Kidney tubule cell (primary cell): ENCODE data around the gene RGS7.
"Not testable (repeated sequence)": the region's sequence is repeated elsewhere in the genome, so short reads cannot be mapped to it uniquely, and the experiment has no call there.

ENCODE experiments used
- DNase-seq: peaks from one replicate; pipeline ENCODE4 v3.0.0-alpha.2; 2018; ENCODE audit warnings: low spot score

RGS7 gene

DNA sequence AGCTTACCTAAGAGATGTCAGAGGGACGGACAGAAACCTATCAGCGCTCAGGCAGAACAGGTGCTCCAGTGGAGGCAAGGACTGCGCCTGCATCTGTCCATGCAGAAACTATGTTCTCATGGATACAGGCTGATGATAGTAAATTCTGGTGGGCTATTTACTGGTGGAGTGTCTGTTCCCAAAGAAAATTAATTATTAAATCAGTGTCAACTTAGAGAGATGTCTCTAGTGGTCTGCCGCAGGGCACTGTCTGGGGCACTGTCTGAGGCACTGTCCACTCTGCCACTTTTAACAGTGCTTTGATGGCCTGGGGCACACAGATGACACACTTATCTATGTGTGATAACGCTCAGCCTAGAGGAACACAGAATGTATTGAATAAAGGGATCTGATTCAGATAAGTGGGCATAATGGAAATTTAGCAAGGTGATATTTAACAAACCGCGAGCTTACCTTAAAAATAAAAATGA is 148.1 kb downstream of the RGS7 start:
- DNase-seq, result no peak

DNA sequence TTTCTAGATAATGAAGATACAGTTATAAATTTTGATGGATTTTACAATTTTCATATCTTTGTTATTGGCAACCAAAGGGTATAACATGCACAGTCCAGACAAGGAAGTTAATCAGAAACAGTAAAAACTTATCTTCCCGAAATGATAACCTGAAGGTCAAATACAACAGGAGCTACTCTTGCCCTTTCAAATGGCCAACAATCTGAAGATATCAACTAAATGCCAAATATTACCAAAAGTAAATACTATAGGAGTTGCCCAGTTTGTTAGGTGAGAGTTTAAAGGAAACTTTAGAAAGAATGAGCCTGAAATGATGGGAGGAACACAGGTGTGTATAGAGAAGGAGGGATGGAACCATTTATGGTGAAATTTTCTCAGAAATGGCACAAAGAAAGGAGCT is 153.2 kb downstream of the RGS7 start:
- DNase-seq, result no peak

DNA sequence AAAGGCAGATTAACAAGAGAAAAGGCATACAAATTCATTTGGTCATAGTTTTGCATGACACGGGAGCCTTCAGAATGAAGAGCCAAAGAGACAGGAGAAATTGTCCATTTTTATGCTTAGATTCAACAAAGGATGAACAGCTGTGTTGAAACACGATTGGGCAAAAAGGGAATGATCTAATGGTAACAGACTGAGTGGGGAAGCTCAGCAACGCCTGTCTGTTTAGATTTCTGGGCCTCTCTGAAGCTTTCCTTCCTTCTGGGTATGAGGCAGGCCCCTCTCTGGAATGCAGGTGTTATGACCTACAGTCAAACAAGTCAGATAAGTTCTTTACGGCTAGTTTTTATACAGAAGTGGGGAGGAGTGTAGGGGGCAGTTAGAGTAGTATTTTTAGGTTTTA is 154.6 kb downstream of the RGS7 start:
- peak; percentile 2 for DNase-seq

DNA sequence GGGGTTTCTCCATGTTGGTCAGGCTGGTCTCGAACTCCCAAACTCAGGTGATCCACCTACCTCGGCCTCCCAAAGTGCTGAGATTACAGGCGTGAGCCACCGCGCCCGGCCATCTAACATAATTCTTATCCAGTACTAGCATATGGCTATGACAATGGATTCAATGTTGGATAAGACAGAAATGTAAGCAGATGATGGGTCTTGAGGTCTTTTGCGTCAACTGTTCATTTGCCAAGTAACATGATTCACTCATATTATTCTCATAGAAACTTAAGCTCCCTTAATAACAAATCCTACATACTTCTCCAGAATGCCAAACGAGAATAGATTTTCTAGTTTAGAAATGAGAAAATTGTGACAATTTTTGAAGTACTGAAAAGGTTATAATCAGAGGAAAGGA is 170.3 kb downstream of the RGS7 start:
- no peak for DNase-seq

DNA sequence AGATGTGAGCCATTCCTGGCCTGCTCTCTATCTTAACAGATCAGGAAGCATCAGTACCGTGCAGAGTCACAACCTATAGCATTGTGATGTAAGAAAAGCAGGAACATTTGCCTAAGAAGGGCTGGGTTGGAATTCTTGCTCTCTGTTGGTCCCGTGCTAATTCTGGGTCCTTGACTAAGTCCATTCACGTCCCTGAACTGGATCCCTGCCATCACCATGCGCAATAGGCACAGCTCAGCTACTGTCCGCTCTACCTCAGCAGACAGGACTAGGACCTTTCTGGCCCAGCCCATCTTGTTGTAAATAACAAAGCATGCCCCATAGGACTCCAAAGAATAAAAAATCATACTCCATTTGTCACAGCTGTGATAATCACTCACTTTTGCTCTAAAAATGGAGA is 175.0 kb downstream of the RGS7 start:
- no peak for DNase-seq

DNA sequence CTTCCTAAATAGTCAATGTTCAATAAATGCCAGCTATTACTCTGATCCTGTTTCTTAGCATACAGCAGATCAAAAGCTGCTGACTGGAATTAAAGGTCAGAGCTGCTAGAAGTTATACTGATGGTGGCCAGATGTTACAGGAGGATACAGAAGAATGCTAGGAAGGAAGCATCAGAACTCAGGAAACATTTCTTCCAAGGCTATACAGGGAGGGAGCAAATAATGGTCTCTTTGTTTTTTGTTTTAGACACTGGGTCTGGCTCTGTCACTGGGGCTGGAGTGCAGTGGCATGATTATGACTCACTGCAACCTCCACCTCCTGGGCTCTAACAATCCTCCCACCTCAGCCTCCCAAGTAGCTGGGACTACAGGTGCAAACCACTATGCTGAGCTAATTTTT is 175.5 kb downstream of the RGS7 start:
- DNase-seq, result no peak

DNA sequence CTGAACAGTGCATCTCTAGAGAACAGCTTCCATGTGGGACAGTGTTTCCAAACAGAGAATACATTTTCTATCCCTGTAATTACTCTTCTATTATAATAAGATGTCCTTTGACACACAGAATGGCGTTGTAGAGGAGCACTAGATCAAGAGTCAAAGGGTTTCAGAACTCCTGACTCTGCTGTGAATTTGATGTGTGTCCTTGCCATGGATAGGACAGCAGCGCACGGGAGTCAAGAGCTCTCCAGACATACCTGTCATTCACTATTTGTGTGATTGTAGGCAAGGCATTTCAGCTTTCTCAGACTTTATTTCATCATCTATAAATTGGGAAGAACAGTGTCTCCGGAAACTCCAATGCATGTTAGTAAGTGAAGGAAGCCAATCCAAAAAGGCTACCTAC is 176.4 kb downstream of the RGS7 start:
- DNase-seq, result no peak

DNA sequence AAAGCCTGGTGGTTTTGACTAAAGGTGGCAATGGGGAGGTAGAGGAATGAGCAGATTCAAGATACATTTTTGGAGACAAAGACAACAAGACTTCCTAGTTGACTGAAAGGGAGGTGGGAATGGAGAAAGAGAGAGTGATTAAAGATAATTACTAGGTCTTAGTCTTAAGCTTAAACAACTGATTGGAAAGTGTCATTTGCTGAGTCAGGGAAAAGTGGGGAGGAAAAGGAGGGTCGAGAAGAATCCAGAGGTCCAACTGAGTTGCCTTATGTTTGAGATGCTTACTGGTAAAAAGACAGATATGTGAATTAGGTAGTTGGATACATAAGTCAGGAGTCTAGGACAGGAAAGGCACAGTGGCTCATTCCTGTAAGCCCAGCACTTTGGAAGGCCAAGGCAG is 179.3 kb downstream of the RGS7 start:
- no peak for DNase-seq

DNA sequence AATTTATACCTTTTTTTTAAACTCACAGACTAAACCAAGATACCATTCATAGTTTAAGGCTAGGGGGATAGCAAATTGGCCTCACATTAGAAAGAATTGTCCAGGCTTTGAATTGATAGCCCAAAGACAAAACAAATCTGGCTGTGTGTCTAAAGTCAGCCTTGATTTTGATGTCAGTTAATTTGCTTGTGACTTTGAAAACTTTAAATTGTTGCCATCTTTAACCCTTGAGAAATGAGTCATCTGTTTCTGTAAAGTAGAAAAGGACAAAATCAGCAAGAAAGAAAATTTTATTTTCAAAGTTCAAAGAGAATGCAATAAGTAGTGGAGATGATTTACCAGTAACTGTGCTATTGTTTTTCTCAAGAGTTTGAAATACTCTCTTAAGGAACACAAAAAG is 184.5 kb downstream of the RGS7 start:
- no peak for DNase-seq

DNA sequence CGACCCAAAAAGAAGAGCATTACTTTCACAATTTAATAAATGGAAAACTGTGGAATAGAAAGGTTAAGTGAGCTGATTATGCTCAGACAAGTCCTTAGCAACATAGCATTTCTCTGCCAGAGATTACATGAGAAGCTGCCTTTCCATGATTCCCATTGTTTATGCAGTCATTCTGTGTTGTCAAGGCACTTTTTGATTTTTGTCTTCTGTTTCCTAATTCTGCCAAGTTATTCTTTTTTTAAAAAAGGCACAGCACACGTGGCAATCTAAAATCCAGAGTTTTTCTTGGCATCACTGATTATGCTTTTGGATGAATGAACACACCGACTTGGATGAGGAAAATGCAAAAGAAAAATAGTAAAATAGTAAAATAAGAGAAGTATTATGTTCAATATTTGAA is 185.0 kb downstream of the RGS7 start:
- no peak for DNase-seq

DNA sequence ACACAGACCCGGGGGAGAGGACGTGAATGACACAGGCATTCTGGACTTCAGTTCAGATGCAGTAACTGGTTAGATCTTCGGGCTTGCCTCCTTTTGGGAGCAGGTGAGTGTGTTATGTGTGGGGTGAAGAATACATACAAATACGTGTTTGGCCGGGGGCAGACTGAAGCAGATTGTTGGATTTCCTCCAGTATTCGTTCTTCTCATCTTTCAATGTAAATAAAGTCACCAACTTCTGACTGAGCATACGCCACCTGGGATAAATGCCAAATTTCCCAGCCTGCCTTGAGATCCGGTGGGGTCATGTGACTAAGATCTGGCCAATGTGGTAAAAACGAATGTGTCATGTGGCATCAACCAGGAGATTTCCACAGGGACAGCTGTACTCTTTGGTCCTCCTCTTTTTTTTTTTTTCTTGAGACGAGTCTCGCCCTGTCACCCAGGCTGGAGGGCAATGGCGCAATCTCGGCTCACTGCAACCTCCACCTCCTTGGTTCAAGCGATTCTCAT is 189.8 kb downstream of the RGS7 start:
- DNase-seq, result no peak

DNA sequence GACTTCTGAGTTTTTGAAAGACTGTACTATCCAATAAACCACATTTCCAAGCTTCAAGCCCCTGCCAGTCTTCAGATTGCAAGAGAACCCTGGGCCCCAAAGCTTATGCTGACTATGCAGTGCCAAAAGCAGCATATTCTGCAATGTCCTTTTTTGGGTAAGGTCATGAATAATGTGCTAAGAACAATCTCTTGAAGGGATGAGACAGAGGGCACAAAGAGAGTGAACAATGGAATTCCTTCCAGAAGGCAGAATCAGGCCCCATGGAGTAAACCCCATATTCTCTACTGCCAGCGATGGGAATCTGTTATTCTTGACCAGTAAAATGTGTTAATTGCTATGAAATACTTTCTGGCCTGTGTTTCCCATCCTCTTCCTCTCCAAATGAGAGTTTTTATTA is 190.4 kb downstream of the RGS7 start:
- DNase-seq, result no peak

DNA sequence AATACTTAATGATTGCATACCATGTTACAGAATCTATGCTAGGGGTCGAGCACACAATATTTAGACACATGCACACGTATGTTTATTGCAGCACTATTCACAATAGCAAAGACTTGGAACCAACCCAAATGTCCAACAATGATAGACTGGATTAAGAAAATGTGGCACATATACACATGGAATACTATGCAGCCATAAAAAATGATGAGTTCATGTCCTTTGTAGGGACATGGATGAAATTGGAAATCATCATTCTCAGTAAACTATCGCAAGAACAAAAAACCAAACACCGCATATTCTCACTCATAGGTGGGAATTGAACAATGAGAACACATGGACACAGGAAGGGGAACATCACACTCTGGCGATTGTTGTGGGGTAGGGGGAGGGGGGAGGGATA is 191.7 kb downstream of the RGS7 start:
- not testable (repeated sequence) for DNase-seq

DNA sequence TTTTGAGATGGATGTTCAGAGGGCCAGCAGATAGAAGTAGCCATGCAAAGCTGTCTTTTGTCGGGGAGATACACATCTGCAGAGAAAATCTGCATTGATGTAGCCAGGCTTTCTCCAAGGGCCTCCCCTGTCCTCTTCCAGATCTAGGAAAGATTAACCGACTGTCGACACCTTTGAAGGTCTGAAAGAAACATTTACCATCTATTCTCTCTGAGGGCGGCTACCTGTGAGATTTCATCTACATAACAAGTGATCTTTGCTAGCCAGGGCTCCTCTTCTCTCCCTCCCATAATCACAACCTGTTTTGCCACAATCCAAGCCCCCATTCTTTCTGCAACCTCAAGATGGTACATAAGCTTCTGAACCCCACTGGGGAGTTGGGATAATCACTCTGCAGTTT is 193.6 kb downstream of the RGS7 start:
- DNase-seq, result no peak

DNA sequence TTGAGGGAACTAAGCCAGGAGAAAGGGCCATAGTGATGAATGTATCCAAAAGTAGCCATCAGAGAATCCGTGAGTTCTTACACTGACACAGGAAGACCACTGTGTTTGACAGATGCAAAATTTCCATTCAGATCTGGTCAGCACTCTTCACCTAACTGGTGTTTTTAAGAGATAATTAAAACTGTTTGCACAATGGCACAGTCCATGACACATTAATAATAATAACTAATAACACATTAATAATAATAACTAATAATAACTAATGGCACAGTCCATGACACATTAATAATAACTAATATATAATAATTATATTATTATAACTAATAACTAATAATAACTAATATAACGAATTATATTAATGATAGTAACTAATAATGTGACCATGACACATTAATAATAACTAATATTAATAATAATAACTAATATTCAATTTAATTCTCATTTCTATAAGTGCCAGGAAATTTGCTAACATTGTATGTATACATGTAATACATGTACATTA is 195.8 kb downstream of the RGS7 start:
- DNase-seq, result no peak

DNA sequence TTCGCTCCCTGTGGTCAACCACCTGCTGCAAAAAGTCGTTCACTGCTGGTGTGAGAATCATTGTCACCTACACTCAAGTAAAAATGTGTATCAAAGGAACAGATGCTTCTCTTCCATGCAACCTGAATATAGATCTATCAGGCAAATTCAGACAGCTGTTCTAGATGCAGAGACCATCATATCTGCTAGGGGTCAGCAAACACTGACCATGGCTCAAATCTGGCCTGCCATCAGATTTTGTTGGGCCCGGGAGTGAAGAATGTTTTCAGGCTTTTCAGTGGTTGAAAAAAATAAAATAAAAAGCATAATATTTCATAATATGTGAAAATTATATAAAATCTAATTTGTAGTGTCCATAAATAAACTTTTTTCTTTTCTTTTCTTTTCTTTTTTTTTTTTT is 199.6 kb downstream of the RGS7 start:
- DNase-seq, result no peak

DNA sequence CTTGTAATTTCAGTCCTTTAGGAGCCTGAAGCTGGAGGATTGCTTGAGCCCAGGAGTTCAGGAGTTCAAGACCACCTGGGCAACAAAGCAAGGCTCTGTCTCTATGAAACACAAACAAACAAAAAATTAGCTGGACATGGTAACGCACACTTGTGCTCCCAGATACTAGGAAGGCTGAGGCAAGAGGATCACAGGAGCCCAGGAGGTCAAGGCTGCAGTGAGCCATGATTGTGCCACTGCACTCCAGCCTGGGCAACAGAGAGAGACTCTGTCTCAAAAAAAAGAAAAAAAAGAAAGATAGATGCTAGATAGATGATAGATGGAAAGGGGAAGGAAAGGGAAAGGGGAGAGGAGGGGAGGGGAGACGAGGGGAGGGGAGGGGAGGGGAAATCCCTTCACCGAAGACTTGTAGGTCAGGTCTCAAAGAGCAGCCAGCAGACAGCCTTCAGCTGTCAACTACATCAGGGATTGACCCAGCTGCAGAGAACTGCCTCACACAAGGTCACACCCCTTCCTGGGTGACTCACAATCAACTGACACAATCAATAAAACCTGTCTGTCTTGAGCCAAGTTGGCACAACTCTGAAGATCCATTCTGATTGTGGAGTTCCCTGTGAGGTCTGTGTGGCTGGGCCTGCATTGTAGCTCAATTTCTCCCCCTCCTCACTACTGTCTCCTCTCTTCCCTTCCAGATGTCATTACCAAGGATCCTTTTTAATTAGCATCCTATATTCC is 200.6 kb downstream of the RGS7 start:
- peak; percentile 69 for DNase-seq

DNA sequence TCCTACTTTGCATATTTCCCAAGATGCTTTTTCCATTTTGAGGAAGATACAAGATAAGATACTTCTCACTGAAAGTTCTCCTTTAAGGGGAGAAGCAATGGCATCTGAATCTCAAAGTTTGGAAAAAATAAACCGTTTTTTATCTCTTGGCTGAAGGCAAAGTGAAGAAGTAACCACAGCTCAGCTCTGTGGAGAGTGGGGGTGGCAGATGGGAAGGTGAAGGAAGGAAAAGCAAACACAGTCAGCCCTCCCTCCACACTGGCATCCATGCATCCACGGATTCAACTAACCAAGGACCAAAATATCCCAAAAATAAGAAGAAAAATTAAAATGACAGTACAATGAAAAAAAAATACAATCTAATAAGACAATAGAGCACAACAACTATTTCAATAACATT is 211.1 kb downstream of the RGS7 start:
- no peak for DNase-seq

DNA sequence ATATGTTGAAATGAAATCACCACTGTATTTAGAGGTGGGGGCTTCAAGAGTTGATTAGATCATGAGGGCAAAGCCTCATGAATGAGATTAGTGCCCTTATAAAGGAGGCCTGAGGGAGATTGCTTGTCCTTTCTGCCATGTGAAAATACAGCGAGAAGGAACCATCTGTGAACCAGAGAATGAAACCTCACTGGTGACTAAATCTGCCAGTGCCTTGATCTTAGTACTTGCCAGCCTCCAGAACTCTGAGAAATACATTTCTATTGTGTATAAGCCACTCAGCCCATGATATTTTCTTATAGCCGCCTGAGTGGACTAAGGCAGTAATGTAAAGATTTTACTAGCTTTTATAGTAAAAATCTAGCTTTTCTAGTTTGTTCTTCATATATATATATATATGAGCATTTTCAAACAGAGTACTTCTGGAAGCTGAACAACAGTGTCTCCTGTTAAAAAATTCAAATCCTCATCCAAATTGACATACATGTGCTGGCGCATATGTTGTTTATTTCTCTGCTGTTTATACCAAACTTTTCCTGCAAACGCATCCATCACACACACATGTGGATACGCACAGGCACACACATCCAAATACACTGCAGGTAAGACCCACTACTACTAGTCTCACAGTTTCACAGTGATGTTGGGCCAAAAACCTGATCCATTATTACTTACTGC is 213.1 kb downstream of the RGS7 start:
- no peak for DNase-seq

DNA sequence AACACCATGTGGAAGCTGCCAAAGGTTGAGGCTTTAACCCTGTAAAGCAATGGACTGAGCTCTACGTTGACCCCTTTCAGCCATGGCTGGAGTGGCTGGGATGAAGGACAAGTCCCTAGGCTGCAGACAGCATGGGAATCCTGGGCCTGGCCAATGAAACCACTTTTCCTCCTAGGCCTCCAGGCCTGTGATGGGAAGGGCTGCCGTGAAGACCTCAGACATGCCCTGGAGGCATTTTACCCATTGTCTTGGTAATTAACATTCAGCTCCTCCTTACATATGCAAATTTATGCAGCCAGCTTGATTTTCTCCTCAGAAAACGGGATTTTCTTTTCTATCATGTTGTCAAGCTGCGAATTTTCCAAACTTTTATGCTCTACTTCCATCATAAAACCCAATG is 214.5 kb downstream of the RGS7 start:
- no peak for DNase-seq

DNA sequence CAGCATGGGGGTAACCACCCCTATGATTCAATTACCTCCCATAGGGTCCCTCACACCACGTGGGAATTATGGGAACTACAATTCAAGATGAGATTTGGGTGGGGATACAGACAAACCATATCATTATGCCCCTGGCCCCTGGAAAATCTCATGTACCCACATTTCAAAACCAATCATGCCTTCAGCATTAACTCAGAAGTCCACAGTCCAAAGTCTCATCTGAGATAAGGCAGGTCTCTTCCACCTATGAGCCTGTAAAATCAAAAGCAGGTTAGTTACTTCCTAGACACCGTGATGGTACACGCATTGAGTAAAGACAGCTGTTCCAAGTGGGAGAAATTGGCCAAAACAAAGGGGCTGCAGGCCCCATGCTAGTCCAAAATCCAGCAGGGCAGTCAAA is 215.4 kb downstream of the RGS7 start:
- DNase-seq, result not testable (repeated sequence)

DNA sequence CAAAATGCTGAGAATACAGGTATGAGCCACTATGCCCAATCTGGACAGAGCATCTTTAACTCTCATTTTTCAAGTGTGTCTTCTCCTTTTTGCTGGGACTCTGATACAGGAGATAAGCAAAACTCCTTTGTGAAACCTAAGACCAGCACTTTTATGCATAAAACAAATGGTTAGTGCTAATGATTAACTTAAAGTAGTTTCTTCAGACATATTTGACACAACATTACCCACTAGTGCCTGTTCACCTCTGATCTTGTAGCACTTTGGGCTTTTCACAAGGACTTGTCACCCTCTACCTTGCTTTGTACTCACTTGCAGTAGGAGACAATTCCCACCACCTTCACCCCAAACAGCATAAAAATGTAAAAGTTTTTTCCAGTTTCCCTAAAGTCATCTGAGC is 216.3 kb downstream of the RGS7 start:
- no peak for DNase-seq

DNA sequence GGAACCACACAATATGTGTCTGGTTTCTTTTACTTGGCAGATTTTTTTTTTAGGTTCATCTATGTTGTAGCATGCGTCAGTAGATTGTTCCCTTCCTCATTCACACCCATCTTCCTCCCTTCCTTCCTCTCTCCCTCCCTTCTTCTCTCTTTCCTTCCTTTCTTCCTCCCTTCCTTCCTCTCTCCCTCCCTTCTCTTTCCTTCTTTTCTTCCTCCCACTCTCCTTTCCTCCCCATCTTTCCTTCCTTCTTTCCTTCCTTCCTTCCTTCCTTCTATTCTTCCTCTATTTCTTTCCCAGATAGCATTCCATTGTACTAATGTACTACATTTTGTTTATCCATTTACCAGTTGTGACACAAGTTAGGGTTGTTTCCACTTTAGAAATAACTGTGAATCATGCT is 218.0 kb downstream of the RGS7 start:
- DNase-seq, result no peak

DNA sequence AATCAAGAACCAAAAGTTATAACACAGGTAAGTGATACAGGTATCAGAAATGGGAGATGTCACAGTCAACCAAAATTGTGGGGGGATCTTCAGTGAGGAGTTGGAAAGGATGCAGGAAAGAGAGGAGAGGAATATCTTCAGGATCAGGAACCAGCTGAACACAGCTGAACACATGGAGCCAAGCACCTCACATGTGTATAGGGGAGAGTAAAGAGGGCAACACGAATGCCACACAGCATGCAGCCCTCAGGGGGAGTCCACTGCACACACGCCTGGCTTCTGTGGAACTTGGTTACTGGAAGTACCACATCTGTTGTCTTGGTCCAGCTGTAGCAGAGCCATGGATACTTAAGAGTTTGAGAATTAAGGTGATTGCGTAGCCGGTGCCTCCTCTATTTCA is 218.8 kb downstream of the RGS7 start:
- no peak for DNase-seq
